ENCODE results near the gene PCTP.

Gene PCTP

DNA sequence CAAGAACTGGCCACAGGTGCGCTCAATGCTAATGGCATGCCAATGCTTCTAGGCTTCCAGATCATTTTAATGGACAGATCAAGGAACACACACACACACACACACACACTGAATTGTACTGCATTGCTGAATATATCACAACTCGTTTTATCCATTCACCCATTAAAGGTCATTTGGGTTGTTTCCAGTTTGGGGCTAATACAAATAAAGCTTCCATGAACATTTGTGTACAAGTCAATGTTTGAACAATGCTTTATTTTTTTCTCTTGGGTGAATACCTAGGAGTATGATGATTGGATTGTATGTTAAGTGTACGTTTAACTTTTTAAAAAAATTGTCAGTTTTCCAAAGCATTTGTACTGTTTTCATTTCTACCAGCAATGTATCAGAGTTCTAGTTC is 3.6 kb upstream of the PCTP start:
- DNase-seq (ENCODE audit: low spot score in 2 of 2) (no peak), ATAC-seq (replicated peaks; ENCODE audit: extremely low read depth, poor library complexity, severe bottlenecking) (no peak)
- Mint-ChIP-seq H3K4me1 (peaks cover 17% of the 10 kb centered on the region), H3K27ac (ENCODE audit: low read depth) (no peak overlapping the region), H3K36me3 (ENCODE audit: insufficient read depth) (no peaks in the 10 kb centered on the region), H3K27me3 (peaks cover 43% of the 10 kb centered on the region), H3K9me3 (no peaks in the 10 kb centered on the region), H3K4me3 (no peak overlapping the region)

DNA sequence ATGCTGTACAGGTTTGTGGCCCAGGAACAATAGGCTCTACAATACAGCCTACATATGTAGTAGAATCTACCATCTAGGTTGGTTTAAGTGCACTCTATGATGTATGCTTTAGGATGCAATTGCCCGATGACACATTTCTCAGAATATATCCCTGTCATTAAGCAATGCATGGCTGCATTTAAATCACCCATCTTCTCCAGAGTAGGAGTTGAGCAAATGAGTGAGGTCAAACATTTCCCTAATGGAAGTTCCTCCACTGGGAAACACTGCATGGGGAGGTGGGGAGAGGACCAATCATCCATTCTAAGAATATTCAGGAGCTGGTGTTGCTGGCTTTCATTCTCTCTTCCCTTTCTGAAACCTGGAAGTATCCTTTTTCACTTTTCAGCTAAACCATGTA is 2.0 kb upstream of the PCTP start:
- no peaks in the 10 kb centered on the region for H3K36me3 Mint-ChIP-seq (ENCODE audit: insufficient read depth)
- peaks cover 43% of the 10 kb centered on the region for H3K27me3 Mint-ChIP-seq
- H3K9me3 Mint-ChIP-seq, result no peaks in the 10 kb centered on the region
- no peak for ATAC-seq (replicated peaks; ENCODE audit: extremely low read depth, poor library complexity, severe bottlenecking)
- H3K4me3 Mint-ChIP-seq, result no peak overlapping the region
- H3K27ac Mint-ChIP-seq (ENCODE audit: low read depth), result no peak overlapping the region
- no peak for DNase-seq (ENCODE audit: low spot score in 2 of 2)
- peaks cover 22% of the 10 kb centered on the region for H3K4me1 Mint-ChIP-seq

DNA sequence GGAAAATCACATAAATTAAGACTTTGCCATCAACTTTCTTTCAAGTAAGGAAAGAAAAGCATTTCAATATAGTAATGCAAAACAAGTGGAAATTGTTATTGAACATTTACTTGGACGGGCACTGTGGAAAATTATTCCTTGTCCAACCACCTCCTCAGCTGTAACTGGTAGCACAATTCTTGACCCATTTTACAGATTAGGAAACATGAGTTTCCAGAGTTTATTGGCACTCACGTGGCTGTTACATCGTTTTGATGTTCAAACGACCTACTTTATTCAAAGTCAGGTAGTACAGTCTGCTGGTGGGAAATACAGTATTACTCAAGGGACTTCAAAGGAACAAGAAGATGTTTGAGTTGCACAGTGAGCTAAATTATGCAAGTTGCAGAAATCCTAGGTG is 866 bp upstream of the PCTP start:
- Mint-ChIP-seq H3K27me3 (peaks cover 41% of the 10 kb centered on the region), H3K4me1 (peaks cover 22% of the 10 kb centered on the region), H3K36me3 (ENCODE audit: insufficient read depth) (no peaks in the 10 kb centered on the region), H3K9me3 (no peaks in the 10 kb centered on the region), H3K4me3 (peak overlapping the region; percentile 73), H3K27ac (ENCODE audit: low read depth) (no peak overlapping the region)
- DNase-seq (ENCODE audit: low spot score in 2 of 2) (no peak), ATAC-seq (replicated peaks; ENCODE audit: extremely low read depth, poor library complexity, severe bottlenecking) (no peak)

DNA sequence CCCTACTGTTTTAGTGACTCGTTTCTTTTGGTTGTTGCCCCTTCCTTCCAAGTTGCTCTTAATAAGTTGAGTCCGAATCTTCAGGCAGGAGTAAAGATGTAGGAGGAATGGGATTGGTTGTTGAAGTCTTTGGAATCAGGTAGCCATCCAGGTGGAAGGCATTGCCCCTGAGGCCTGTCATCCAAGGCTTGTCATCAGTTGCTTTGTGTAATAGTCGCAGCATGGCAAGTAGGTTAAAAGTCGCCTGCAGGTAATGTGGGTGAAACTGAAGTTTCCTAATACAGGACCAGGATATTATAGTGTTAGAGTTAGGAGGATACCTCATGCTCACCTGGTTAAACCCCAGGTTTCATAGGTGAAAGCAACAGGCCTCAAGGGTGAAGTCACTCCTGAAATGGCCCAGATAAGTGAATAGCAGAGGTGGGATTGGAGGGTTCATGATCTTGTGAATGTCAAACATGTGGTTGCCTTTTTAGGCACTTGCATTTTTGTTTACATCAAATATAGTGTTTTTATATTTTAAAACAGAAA is 934 bp downstream of the PCTP start:
- H3K36me3 Mint-ChIP-seq (ENCODE audit: insufficient read depth), result no peaks in the 10 kb centered on the region
- no peaks in the 10 kb centered on the region for H3K9me3 Mint-ChIP-seq
- peaks cover 22% of the 10 kb centered on the region for H3K4me1 Mint-ChIP-seq
- DNase-seq (ENCODE audit: low spot score in 2 of 2) (no peak), ATAC-seq (replicated peaks; ENCODE audit: extremely low read depth, poor library complexity, severe bottlenecking) (no peak)
- H3K27ac Mint-ChIP-seq (ENCODE audit: low read depth), result peak overlapping the region; percentile 4
- H3K27me3 Mint-ChIP-seq, result peaks cover 23% of the 10 kb centered on the region
- H3K4me3 Mint-ChIP-seq, result peak overlapping the region; percentile 73

DNA sequence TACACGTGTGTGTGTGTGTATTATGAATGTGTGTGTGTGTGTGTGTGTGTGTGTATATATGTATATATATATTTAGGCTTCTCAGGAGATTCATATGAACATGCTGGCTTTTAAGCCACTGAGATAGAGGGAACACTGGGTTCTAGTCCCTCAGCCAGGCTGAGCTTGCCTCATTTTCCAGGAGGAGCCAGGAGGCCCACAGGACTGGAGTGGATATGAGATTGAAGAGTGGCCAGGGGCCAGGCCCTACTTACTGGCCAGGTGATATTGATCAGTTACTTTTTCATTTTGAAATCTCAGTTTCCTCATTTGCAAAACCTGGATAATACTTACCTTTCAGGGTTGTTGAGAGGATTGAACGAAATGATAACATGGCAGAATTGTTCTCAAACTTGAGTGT is 5.8 kb downstream of the PCTP start:
- H3K27me3 Mint-ChIP-seq, result no peaks in the 10 kb centered on the region
- H3K4me3 Mint-ChIP-seq, result no peak overlapping the region
- peaks cover 9% of the 10 kb centered on the region for H3K4me1 Mint-ChIP-seq
- H3K9me3 Mint-ChIP-seq, result no peaks in the 10 kb centered on the region
- ATAC-seq (replicated peaks; ENCODE audit: extremely low read depth, poor library complexity, severe bottlenecking) (no peak), DNase-seq (ENCODE audit: low spot score in 2 of 2) (no peak)
- no peak overlapping the region for H3K27ac Mint-ChIP-seq (ENCODE audit: low read depth)
- H3K36me3 Mint-ChIP-seq (ENCODE audit: insufficient read depth), result no peaks in the 10 kb centered on the region

DNA sequence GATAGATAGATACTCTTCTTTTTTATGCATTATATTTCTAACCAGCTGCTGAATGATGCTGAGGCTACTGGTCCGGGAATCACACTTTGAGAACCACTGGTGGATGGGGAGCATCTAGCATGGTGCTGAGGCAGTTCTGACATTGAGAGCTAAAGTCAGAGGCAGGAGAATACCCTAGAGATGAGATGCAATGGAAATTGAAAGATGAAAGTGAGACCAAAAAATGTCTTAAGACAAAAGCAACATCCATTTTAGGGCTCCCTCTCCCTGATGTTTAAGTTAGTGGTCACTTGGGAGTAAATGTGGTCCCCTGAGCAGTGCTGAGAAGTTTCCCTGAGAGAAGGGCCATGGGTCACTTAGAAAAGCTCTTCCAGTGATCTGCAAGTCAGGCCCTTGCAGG is 6.8 kb downstream of the PCTP start:
- Mint-ChIP-seq H3K36me3 (ENCODE audit: insufficient read depth) (no peaks in the 10 kb centered on the region), H3K4me1 (peaks cover 5% of the 10 kb centered on the region)
- ATAC-seq (replicated peaks; ENCODE audit: extremely low read depth, poor library complexity, severe bottlenecking), result no peak

DNA sequence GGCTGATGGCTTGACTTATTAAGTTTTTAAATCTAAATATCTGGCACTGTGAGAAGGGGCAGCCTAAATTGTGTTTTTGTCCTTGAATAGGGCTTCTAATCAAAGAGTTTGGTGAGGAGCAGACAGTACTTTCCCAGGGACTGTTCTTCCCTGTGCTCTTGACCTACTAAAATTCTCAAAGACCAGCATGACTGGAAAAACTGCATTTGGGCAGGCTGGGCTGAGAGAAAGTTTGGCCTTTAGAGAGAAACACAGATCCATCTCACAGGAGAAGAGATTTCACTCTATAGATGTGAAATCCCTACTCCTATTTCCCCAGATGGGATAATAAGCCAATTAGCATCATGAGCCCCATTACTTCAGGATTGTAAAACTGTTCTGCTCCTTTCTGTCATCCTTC is 7.3 kb downstream of the PCTP start:
- no peaks in the 10 kb centered on the region for H3K36me3 Mint-ChIP-seq (ENCODE audit: insufficient read depth)
- ATAC-seq (replicated peaks; ENCODE audit: extremely low read depth, poor library complexity, severe bottlenecking) (no peak), DNase-seq (ENCODE audit: low spot score in 2 of 2) (no peak)
- H3K27me3 Mint-ChIP-seq, result no peaks in the 10 kb centered on the region
- no peaks in the 10 kb centered on the region for H3K9me3 Mint-ChIP-seq
- H3K4me1 Mint-ChIP-seq, result peaks cover 1% of the 10 kb centered on the region
- no peak overlapping the region for H3K4me3 Mint-ChIP-seq
- H3K27ac Mint-ChIP-seq (ENCODE audit: low read depth), result no peak overlapping the region

More for the DNA sequence above, 6.8 kb downstream of the PCTP start:
- Mint-ChIP-seq H3K4me3 (no peak overlapping the region), H3K27me3 (no peaks in the 10 kb centered on the region), H3K27ac (ENCODE audit: low read depth) (no peak overlapping the region), H3K9me3 (no peaks in the 10 kb centered on the region)
- DNase-seq (ENCODE audit: low spot score in 2 of 2), result no peak

DNA sequence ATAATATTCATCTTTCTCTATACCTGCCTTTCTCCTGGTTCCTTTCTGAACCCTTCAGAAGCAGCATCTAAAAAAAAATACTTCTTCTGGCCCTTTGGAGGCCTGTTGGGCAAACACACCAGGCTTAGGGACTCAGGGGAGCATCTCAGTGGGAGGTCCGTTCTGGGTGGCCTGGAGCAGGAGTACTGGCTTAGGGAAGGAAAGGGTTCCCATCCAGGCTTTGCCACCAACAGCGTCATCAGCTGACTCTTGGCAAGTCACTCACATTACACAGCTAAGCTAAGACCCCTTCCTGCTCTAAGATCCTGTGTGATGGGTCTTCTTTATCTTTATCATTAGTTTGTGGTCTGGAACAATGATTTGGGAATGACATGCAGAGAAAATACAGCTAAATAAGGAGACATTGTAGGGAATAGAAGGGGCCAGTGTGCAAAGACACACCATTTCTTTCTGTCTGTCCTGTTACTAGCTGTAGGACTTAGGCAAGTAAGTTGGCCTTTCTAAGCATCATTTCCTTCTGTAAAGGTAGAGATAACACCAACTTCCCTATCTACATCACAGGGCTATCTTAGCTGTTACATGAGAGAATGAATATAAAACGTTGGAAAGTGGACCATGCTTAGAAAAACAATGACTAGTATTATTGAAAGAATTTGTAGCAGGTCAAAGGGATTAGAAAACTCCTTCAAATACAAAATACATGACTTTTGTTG is 9.9 kb downstream of the PCTP start:
- no peaks in the 10 kb centered on the region for H3K27me3 Mint-ChIP-seq
- no peak overlapping the region for H3K27ac Mint-ChIP-seq (ENCODE audit: low read depth)
- no peak overlapping the region for H3K4me3 Mint-ChIP-seq
- DNase-seq (ENCODE audit: low spot score in 2 of 2) (no peak), ATAC-seq (replicated peaks; ENCODE audit: extremely low read depth, poor library complexity, severe bottlenecking) (no peak)
- no peaks in the 10 kb centered on the region for H3K4me1 Mint-ChIP-seq
- H3K9me3 Mint-ChIP-seq, result no peaks in the 10 kb centered on the region
- H3K36me3 Mint-ChIP-seq (ENCODE audit: insufficient read depth), result no peaks in the 10 kb centered on the region

DNA sequence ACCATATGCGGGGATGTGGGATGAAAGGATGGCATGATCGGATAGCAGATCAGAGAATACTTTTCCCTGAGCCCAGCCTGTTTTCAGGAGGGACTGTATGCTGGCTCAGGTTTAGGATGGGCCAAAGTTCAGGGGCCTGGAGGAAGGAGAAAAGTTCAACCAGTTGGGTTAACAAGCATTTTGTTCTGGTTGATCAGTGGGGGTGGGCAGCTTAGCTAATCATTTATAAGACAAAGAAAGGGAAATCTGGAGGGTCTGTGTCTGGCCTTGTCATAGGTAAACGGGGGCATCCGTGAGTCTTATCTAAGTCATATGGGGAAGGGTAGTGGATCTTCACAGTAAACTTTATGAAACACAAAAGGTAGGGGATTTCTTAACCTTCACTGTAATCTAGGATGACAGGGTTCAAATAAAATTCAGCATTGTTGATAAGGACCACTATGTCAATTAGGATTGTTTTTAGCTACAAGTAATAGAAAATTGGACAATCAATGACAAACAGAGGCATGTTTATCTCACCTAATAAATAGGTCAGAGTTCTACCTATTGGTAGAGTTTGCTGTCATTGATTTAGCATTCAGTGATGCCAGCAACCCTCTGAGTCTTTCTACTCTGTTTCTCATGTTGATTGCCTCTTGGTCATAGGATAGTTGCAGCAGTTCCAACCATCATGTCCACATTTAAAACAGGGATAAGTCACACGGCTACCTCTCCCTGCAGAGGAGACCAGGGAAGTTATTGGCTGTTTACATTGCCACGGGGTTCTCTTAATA is 11.4 kb downstream of the PCTP start:
- ATAC-seq (replicated peaks; ENCODE audit: extremely low read depth, poor library complexity, severe bottlenecking), result no peak
- DNase-seq (ENCODE audit: low spot score in 2 of 2), result no peak
- no peak overlapping the region for H3K4me3 Mint-ChIP-seq
- no peaks in the 10 kb centered on the region for H3K27me3 Mint-ChIP-seq
- H3K9me3 Mint-ChIP-seq, result no peaks in the 10 kb centered on the region
- no peaks in the 10 kb centered on the region for H3K36me3 Mint-ChIP-seq (ENCODE audit: insufficient read depth)
- H3K4me1 Mint-ChIP-seq, result no peaks in the 10 kb centered on the region
- H3K27ac Mint-ChIP-seq (ENCODE audit: low read depth), result no peak overlapping the region

DNA sequence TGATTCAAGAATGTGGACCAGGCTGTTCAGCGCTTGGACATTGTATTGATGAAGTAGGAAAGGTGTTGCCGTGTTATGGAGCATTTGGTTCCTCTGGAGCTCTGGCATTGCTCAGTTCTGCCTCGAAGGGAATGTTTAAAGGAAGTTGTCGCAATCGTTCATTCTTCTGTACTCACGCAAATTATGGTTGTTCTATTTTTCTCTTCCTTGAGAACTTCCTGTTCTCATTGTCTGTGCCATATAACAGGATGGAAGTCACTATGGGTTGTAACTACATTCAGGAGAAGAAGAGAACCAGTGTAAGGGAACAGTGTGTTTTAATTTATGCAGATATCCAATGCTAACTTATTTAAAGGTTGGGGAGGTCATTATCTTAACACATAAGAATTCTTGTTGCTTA is 13.0 kb downstream of the PCTP start:
- Mint-ChIP-seq H3K36me3 (ENCODE audit: insufficient read depth) (no peaks in the 10 kb centered on the region), H3K27ac (ENCODE audit: low read depth) (no peak overlapping the region), H3K9me3 (no peaks in the 10 kb centered on the region), H3K4me1 (no peaks in the 10 kb centered on the region), H3K4me3 (no peak overlapping the region), H3K27me3 (no peaks in the 10 kb centered on the region)
- ATAC-seq (replicated peaks; ENCODE audit: extremely low read depth, poor library complexity, severe bottlenecking), result no peak
- DNase-seq (ENCODE audit: low spot score in 2 of 2), result no peak

DNA sequence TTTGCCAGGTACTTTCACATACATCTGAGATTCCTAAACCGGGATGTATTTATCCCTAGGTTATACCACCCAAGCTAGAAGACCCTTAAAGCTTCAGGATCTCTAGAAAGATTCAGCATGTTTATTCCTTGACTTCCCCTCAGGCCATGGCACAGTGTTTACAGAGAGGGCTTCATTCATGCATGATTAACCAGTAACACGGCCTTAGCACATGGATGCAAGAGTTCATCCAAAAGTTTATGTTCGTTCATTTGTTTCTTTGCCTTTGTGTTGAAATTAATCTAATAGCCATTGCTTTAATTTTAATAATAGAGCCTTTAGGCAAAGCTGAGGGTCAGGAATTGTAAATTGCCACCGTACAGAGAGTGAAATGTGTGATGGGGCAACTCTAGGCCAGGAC is 13.8 kb downstream of the PCTP start:
- ATAC-seq (replicated peaks; ENCODE audit: extremely low read depth, poor library complexity, severe bottlenecking), result no peak
- H3K4me1 Mint-ChIP-seq, result no peaks in the 10 kb centered on the region
- H3K9me3 Mint-ChIP-seq, result no peaks in the 10 kb centered on the region
- H3K27ac Mint-ChIP-seq (ENCODE audit: low read depth), result no peak overlapping the region
- H3K4me3 Mint-ChIP-seq, result no peak overlapping the region
- no peaks in the 10 kb centered on the region for H3K27me3 Mint-ChIP-seq
- peaks cover under 1% of the 10 kb centered on the region for H3K36me3 Mint-ChIP-seq (ENCODE audit: insufficient read depth)
- DNase-seq (ENCODE audit: low spot score in 2 of 2), result no peak

DNA sequence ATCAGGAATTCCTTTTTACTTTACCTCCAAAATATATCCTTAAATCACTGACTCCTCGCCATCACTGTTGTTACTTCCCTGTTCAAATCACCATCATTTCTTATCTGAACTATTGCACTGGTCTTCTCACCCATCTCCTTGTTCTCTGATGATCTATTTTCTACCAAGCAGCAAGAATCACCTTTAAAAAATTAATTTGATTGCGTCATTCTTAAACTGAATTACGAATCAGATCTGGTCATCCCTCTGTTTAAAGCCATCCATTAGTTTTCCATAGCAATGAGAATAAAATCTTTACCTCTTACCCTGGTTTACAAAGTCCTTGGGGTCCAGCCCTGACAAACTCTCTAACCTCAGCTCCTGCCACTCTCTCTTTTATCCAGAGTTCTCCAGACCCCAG is 14.6 kb downstream of the PCTP start:
- H3K27ac Mint-ChIP-seq (ENCODE audit: low read depth), result no peak overlapping the region
- H3K36me3 Mint-ChIP-seq (ENCODE audit: insufficient read depth), result peaks cover 3% of the 10 kb centered on the region
- no peak overlapping the region for H3K4me3 Mint-ChIP-seq

More for the DNA sequence above, 14.6 kb downstream of the PCTP start:
- DNase-seq (ENCODE audit: low spot score in 2 of 2), result no peak
- Mint-ChIP-seq H3K27me3 (no peaks in the 10 kb centered on the region), H3K9me3 (no peaks in the 10 kb centered on the region), H3K4me1 (no peaks in the 10 kb centered on the region)
- no peak for ATAC-seq (replicated peaks; ENCODE audit: extremely low read depth, poor library complexity, severe bottlenecking)

All from central memory CD8-positive, alpha-beta T cell (primary cell).